HepG2 (cell line): ENCODE results near the gene MRGPRF. TPM values are rescaled to one million over a fixed set of nuclear protein-coding genes. Genes with fewer than 3 reads are reported as not detected.
A peak's percentile ranks its signal among the peaks of the same experiment; 100 is the strongest.

Experiments used
- ATAC-seq: fragments of 200-7000 bp; cut with Tn5 transposase; 3 replicates; pipeline ENCODE4 v1.9.1; 2020; ENCODE audit warnings: mild to moderate bottlenecking, moderate library complexity
- BruUV-seq: library from RNA; stranded (reverse); fragments of 400-500 nt; replicated peaks from 2 replicates; lab custom pipeline; 2021; lab: Mats Ljungman, UMichigan
- CTCF ChIA-PET: fragments of 300-600 bp; formaldehyde crosslinking; extraction: SDS; loops from one replicate; lab custom pipeline; 2021; ENCODE audit warnings: low total read pairs, inconsistent platforms, low intra/inter-chr PET ratio; lab: Yijun Ruan, JAX
- POLR2A ChIA-PET: fragments of 350-600 bp; sonication (Branson Sonifier 250); formaldehyde crosslinking; loops from one replicate; lab custom pipeline; 2020; ENCODE audit warnings: antibody characterized with exemption, inconsistent platforms; lab: Yijun Ruan, JAX
- DNase-seq: peaks from one replicate; pipeline ENCODE4 v3.0.0-alpha.2; 2015; ENCODE audit warnings: low spot score
- FAIRE-seq: peaks from 3 replicates; lab custom pipeline; 2011; peaks lifted over from hg19 to GRCh38; lab: Jason Lieb, UNC
- H2AFZ ChIP-seq: one replicate; pipeline ENCODE4 v1.6.1; 2011; ENCODE audit warnings: low read length, inconsistent platforms
- H3K27ac ChIP-seq: fragments of 300-600 bp; 3 replicates; pipeline ENCODE4 v1.8.0; 2011; ENCODE audit warnings: mixed run types, mild to moderate bottlenecking, mixed read lengths, low read length, inconsistent platforms; ENCODE audit not compliant: insufficient read depth; ENCODE audit errors: extremely low read length
- H3K27me3 ChIP-seq, 2 experiments: fragments of 200-600 bp in 1 of 2; 2 replicates in 1 of 2; 3 replicates in 1 of 2; pipeline versions ENCODE4 v1.6.0 to v1.8.0; 2011; ENCODE audit warnings: low read length in 2 of 2, mild to moderate bottlenecking in 2 of 2, moderate library complexity in 2 of 2, inconsistent platforms in 1 of 2; ENCODE audit not compliant: insufficient read depth in 2 of 2, control insufficient read depth in 1 of 2
- H3K36me3 ChIP-seq, 2 experiments: fragments of 200-600 bp in 1 of 2; replicated peaks in 1 of 2; 2 replicates in 1 of 2; 3 replicates in 1 of 2; pipeline versions ENCODE4 v1.5.1 to v1.8.0; 2011; ENCODE audit warnings: low read length in 2 of 2, inconsistent platforms in 1 of 2; ENCODE audit not compliant: insufficient read depth in 2 of 2, control insufficient read depth in 1 of 2
- H3K4me1 ChIP-seq: 2 replicates; pipeline ENCODE4 v1.5.1; 2012; ENCODE audit warnings: low read length, inconsistent platforms; ENCODE audit not compliant: insufficient read depth
- H3K4me2 ChIP-seq: 2 replicates; pipeline ENCODE4 v1.6.0; 2011; ENCODE audit warnings: low read depth, low read length, inconsistent platforms
- H3K4me3 ChIP-seq, 3 experiments: fragments of 200-600 bp in 1 of 3; sonication (generic), shearing (Covaris generic) in 1 of 3; replicated peaks in 1 of 3; 2 replicates each; pipeline ENCODE4 v1.5.1; 2011 to 2016; ENCODE audit warnings: low read length in 3 of 3, inconsistent platforms in 2 of 3, low read depth in 2 of 3, mild to moderate bottlenecking in 2 of 3, control low read depth in 1 of 3, mixed read lengths in 1 of 3; ENCODE audit not compliant: insufficient read depth in 1 of 3
- H3K79me2 ChIP-seq: one replicate; pipeline ENCODE4 v1.6.1; 2011; ENCODE audit warnings: low read length, inconsistent platforms; ENCODE audit not compliant: insufficient read depth
- H3K9ac ChIP-seq: 2 replicates; pipeline ENCODE4 v1.6.0; 2011; ENCODE audit warnings: mild to moderate bottlenecking, low read depth, low read length, inconsistent platforms; ENCODE audit not compliant: insufficient read depth
- H3K9me3 ChIP-seq: 2 replicates; pipeline ENCODE4 v1.5.1; 2012; ENCODE audit warnings: mild to moderate bottlenecking, low read length
- H4K20me1 ChIP-seq: 2 replicates; pipeline ENCODE4 v1.6.0; 2011; ENCODE audit warnings: inconsistent platforms, mild to moderate bottlenecking, low read length, moderate library complexity; ENCODE audit not compliant: insufficient read depth
- DMAP1 ChIP-seq: IDR thresholded peaks from 2 replicates; pipeline ENCODE4 v1.6.1; 2016
- FOXC1 ChIP-seq: sonication (generic); formaldehyde crosslinking; IDR thresholded peaks from 2 replicates; pipeline ENCODE4 v1.8.0; 2022; ENCODE audit warnings: mild to moderate bottlenecking, missing genetic modification reagents, borderline replicate concordance
- FOXP1 ChIP-seq, 2 experiments: fragments of 450-650 bp in 1 of 2; IDR thresholded peaks; 2 replicates each; pipeline ENCODE4 v1.6.1; 2017 to 2018; ENCODE audit warnings: antibody characterized with exemption in 1 of 2
- MED8 ChIP-seq: sonication (generic); formaldehyde crosslinking; IDR thresholded peaks from 2 replicates; pipeline ENCODE4 v1.8.1; 2023; ENCODE audit warnings: mild to moderate bottlenecking, missing genetic modification reagents; ENCODE audit not compliant: insufficient replicate concordance
- MXD4 ChIP-seq: IDR thresholded peaks from 2 replicates; pipeline ENCODE4 v1.6.1; 2016; ENCODE audit warnings: mild to moderate bottlenecking, missing biosample characterization, missing genetic modification reagents
- SMYD3 ChIP-seq: sonication (generic); formaldehyde crosslinking; IDR thresholded peaks from 2 replicates; pipeline ENCODE4 v1.8.1; 2023; ENCODE audit warnings: mild to moderate bottlenecking, missing genetic modification reagents
- TIGD3 ChIP-seq: sonication (generic); formaldehyde crosslinking; IDR thresholded peaks from 2 replicates; pipeline ENCODE4 v1.5.1; 2020; ENCODE audit warnings: mild to moderate bottlenecking, missing genetic modification reagents, borderline replicate concordance
- ZBTB26 ChIP-seq: IDR thresholded peaks from 2 replicates; pipeline ENCODE4 v1.6.1; 2016; ENCODE audit warnings: missing compliant biosample characterization, missing genetic modification reagents, borderline replicate concordance
- ZBTB4 ChIP-seq: sonication (generic); formaldehyde crosslinking; IDR thresholded peaks from 2 replicates; pipeline ENCODE4 v1.4.0; 2020; ENCODE audit warnings: missing genetic modification reagents, mild to moderate bottlenecking, borderline replicate concordance
- ZNF720 ChIP-seq: sonication (generic); formaldehyde crosslinking; IDR thresholded peaks from 2 replicates; pipeline ENCODE4 v1.4.0; 2020; ENCODE audit warnings: missing genetic modification reagents
- WGBS: methylation state at CpG from one replicate; pipeline ENCODE4 v1.1.6; 2017; ENCODE audit warnings: low lambda C conversion rate; 5-methylcytosine and 5-hydroxymethylcytosine counted together
- in situ Hi-C: cut with HindIII; loops from 2 replicates; pipeline ENCODE4 v1.10.0; 2017; ENCODE audit warnings: low pct_unique_long_range_greater_than_20kb; ENCODE audit not compliant: extremely low pct_ligation_motif_present
- intact Hi-C: fragments of 100-400 bp; cut with micrococcal nuclease; formaldehyde crosslinking; loops from one replicate; pipeline ENCODE4 v1.10.0; 2022; ENCODE audit not compliant: unreplicated experiment
- polyA plus RNA-seq, 8 experiments: library from polyadenylated mRNA; depleted of rRNA in 3 of 8; stranded (reverse) in 7 of 8; unstranded in 1 of 8; fragments of >200 nt; fragmentation: Illumina TruSeq in 4 of 8; extraction: Trizol in 4 of 8; gene quantifications; 2 replicates each; pipeline versions ENCODE4 v1.2.1 to v1.2.3, GENCODE V29; 2011 to 2016; ENCODE audit warnings: low read depth in 4 of 8, missing spikeins in 1 of 8, mixed read lengths in 1 of 8; ENCODE audit not compliant: insufficient read depth in 1 of 8
- total RNA-seq, 5 experiments: library from RNA; depleted of rRNA; stranded (reverse); fragments of >200 nt; fragmentation: Illumina TruSeq; extraction: Trizol; gene quantifications; 2 replicates each; pipeline ENCODE4 v1.2.3, GENCODE V29; 2016; ENCODE audit warnings: low read depth in 1 of 5
- TF ChIP-seq, protein P1 (sequence below): sonication (generic); formaldehyde crosslinking; IDR thresholded peaks from 2 replicates; pipeline ENCODE4 v1.5.0; 2020; ENCODE audit warnings: mild to moderate bottlenecking, missing genetic modification reagents

Gene MRGPRF
- total and polyA plus RNA-seq, 2 of the 13 experiments (the other 11 are each of a cell fraction or from before 2014, with no cell fraction given), result not detected

- no peak for TF ChIP-seq SMYD3
- TF ChIP-seq, protein P1, sequence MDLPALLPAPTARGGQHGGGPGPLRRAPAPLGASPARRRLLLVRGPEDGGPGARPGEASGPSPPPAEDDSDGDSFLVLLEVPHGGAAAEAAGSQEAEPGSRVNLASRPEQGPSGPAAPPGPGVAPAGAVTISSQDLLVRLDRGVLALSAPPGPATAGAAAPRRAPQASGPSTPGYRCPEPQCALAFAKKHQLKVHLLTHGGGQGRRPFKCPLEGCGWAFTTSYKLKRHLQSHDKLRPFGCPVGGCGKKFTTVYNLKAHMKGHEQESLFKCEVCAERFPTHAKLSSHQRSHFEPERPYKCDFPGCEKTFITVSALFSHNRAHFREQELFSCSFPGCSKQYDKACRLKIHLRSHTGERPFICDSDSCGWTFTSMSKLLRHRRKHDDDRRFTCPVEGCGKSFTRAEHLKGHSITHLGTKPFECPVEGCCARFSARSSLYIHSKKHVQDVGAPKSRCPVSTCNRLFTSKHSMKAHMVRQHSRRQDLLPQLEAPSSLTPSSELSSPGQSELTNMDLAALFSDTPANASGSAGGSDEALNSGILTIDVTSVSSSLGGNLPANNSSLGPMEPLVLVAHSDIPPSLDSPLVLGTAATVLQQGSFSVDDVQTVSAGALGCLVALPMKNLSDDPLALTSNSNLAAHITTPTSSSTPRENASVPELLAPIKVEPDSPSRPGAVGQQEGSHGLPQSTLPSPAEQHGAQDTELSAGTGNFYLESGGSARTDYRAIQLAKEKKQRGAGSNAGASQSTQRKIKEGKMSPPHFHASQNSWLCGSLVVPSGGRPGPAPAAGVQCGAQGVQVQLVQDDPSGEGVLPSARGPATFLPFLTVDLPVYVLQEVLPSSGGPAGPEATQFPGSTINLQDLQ (CRISPR knock-in tag), result peak; percentile 76
These were observed 35.8 kb upstream of the MRGPRF start, which contains the start of gene TPCN2 (continued) for GRCh38 chr11:69048694-69049489.

DNA sequence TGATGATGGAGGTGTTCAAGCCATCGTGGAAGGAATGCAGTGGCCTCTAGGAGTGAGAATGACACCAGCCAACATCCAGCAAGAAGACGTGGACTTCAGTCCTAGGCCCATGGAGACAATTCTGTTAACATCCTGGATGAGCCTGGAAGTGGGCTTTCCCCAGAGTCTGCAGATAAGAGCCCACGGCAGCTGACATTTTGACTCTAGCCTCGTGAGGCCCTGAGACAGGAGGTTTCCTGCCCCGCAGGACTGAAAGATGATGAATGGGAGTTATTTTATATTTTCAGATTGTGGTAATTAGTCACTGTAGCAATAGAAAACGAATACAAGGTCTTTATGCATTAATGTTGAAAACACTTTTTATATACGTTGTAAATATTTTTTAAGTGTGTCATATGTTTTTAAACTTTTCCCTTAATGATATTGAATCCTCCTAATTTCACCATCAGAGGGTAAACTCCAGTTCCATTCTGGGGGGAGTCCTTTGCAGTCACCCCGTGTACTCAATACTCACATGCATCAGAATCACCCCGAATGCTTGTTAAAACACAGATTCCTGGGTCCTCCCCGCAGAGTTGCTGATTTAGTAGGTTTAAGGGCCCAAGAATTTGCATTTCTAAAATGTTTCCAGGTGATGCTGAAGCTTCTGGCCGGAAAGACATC, 35.1 kb upstream of the MRGPRF start:
- FAIRE-seq (no peak), DNase-seq (no peak), ATAC-seq (no peak)
- H3K27me3 ChIP-seq, result no peaks in the 10 kb centered on the region
- H3K9me3 ChIP-seq, result no peaks in the 10 kb centered on the region
- BruUV-seq, result no TSS peak
- WGBS, result 12% methylated on average over 9 of the region's 11 CpGs
- H3K79me2 ChIP-seq, result peaks cover 9% of the 10 kb centered on the region
- peaks cover 0 to 1% of the 10 kb centered on the region in 2 experiments; a peak in 2 of 5 replicates for H3K36me3 ChIP-seq
- CTCF ChIA-PET, result no interaction called here
- peak overlapping the region; percentile 88 for H3K4me2 ChIP-seq
- H3K9ac ChIP-seq, result peak overlapping the region; percentile 37; the same call in 1 of the 2 replicates
- 0 out of 2 replicates have a peak, but pooled peaks cover 3% of the 10 kb centered on the region for H4K20me1 ChIP-seq
- H2AFZ ChIP-seq, result peak overlapping the region; percentile 64
- POLR2A ChIA-PET, result interaction anchor here (0.8 to 1.0 kb wide), 2 partner anchors 20 to 47 kb away, joined by 3 to 5 read pairs; no protein-coding TSS in a partner anchor
- in situ Hi-C loops (no loop called here), intact Hi-C loops (no loop called here)
- peak overlapping the region; percentile 69 to 97 (median 80) for H3K4me3 ChIP-seq
- H3K27ac ChIP-seq, result no peak overlapping the region
- peaks cover 51% of the 10 kb centered on the region for H3K4me1 ChIP-seq
- no peak for TF ChIP-seq FOXC1 (CRISPR knock-in tag)
- no peak for TF ChIP-seq ZBTB26 (CRISPR knock-in tag)
- TF ChIP-seq MXD4 (CRISPR knock-in tag), result no peak
- TF ChIP-seq ZNF720, result no peak
- peak; percentile 16; the same call in 1 of the 2 replicates for TF ChIP-seq DMAP1 (CRISPR knock-in tag)
- no peak for TF ChIP-seq MED8 (CRISPR knock-in tag)
- no peak for TF ChIP-seq TIGD3
- no peak for TF ChIP-seq FOXP1 (IDR thresholded peaks at IDR 0.05)
- no peak for TF ChIP-seq FOXP1 (CRISPR knock-in tag; IDR thresholded peaks at IDR 0.05)
- no peak for TF ChIP-seq ZBTB4 (CRISPR knock-in tag)
